ENCODE measurements around the gene DAPK2.

DNA sequence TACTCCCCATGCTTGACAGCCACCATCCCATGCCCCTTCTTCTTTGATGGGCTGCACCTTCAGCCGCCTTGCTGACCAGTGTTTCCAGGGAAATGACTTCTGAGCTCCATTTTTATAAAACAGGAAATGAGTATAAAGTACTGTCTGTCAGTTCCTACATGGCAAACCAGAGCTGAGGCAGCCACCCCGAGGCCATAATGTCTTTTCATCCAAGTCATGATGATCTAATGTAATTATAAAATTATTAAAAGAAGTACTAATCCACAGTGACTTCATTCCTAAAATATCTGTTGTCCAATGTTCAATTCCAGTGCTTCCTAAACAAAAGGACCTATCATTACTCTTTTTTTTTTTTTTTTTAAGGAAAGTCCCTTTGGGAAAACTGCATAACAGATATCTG is 137.3 kb downstream of the DAPK2 start:
- TF ChIP-seq GATA2 (IDR thresholded peaks at IDR 0.05; ENCODE audit: low read depth, low read length) (no peak), GATA3 (IDR thresholded peaks at IDR 0.05; ENCODE audit: low read depth, low read length) (no peak)

All from SH-SY5Y (cell line).